ENCODE data around the gene MAML3. TPM values are rescaled to one million over a fixed set of nuclear protein-coding genes. Genes with fewer than 3 reads are reported as not detected.

The MAML3 gene
- total RNA-seq, 2 donors from 2014 or later: 29.2 to 32.2 TPM

DNA sequence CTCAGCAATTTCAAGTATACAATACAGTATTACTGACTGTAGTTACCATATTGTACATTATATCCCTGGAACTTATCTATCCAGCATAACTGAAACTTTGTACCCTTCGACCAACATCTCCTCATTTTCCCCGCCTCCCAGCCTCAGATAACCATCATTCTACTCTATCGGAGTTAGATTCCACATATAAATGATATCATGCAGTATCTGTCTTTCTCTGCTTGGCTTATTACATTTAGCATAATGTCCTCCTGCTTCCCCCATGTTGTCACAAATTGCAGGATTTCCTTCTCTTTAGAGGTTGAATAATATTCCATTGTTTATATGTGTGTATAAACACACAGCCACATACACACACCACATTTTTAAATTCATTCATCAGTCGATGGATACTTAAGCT lies 218.1 kb downstream of the MAML3 start:
- Histone ChIP-seq H3K4me1 (ENCODE audit: control insufficient read depth, insufficient read depth, low read length) (peaks cover 12% of the 10 kb centered on the region), H3K9me3 (ENCODE audit: control insufficient read depth, low read length) (no peaks in the 10 kb centered on the region), H3K27me3 (ENCODE audit: control insufficient read depth, insufficient read depth, low read length, poor library complexity, severe bottlenecking) (no peaks in the 10 kb centered on the region), H3K27ac (ENCODE audit: low read depth, low read length) (no peak overlapping the region), H3K36me3 (ENCODE audit: control insufficient read depth, insufficient read depth, low read length) (peaks cover 4% of the 10 kb centered on the region), H3K4me3 (ENCODE audit: low read length) (no peak overlapping the region), H3K9ac (ENCODE audit: extremely low read depth, low read length, poor library complexity, severe bottlenecking) (no peak overlapping the region)
- TF ChIP-seq, protein P1, sequence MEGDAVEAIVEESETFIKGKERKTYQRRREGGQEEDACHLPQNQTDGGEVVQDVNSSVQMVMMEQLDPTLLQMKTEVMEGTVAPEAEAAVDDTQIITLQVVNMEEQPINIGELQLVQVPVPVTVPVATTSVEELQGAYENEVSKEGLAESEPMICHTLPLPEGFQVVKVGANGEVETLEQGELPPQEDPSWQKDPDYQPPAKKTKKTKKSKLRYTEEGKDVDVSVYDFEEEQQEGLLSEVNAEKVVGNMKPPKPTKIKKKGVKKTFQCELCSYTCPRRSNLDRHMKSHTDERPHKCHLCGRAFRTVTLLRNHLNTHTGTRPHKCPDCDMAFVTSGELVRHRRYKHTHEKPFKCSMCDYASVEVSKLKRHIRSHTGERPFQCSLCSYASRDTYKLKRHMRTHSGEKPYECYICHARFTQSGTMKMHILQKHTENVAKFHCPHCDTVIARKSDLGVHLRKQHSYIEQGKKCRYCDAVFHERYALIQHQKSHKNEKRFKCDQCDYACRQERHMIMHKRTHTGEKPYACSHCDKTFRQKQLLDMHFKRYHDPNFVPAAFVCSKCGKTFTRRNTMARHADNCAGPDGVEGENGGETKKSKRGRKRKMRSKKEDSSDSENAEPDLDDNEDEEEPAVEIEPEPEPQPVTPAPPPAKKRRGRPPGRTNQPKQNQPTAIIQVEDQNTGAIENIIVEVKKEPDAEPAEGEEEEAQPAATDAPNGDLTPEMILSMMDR (conservative IDR thresholded peaks at IDR 0.05): no peak
- no peak overlapping the region for H3K27ac Mint-ChIP-seq
- H3K4me1 Mint-ChIP-seq: peaks cover 33% of the 10 kb centered on the region
- H3K4me3 Mint-ChIP-seq: no peak overlapping the region
- no peaks in the 10 kb centered on the region for H3K9me3 Mint-ChIP-seq
- no peaks in the 10 kb centered on the region for H3K36me3 Mint-ChIP-seq (ENCODE audit: low read depth)
- no peaks in the 10 kb centered on the region for H3K27me3 Mint-ChIP-seq (ENCODE audit: insufficient read depth)
- no peak for DNase-seq
- 98 to 100% methylated on average over 2 to 4 of the region's 4 CpGs for WGBS, 2 experiments (ENCODE audit: insufficient coverage in 1 of 2, insufficient read length in 1 of 2)

DNA sequence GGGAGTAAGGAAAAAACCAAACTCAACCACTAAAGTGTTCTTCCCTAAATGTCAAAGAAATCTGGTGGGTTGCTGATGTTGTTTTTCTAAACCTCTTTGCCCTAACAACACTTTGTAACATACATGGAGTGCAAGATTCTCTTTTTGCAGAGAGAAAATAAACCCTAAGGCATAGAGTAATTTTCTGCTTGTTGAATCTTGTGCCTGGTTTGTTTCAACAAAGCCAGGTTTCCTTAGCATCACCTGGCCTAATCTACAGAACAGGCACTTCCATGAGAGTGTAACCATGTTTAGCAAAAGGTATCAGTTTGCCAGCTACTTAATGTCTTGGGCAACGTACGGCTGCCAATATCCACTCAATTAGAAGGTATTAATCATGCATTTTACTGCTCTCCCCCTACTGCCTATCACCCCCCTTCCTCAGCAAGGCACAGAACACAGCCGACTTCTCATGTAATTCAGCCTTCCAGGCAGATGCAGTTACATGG lies 219.2 kb downstream of the MAML3 start:
- Histone ChIP-seq H3K27ac (ENCODE audit: low read depth, low read length) (peak overlapping the region; percentile 59), H3K9ac (ENCODE audit: extremely low read depth, low read length, poor library complexity, severe bottlenecking) (no peak overlapping the region), H3K9me3 (ENCODE audit: control insufficient read depth, low read length) (no peaks in the 10 kb centered on the region), H3K27me3 (ENCODE audit: control insufficient read depth, insufficient read depth, low read length, poor library complexity, severe bottlenecking) (no peaks in the 10 kb centered on the region), H3K36me3 (ENCODE audit: control insufficient read depth, insufficient read depth, low read length) (no peaks in the 10 kb centered on the region), H3K4me3 (ENCODE audit: low read length) (no peak overlapping the region), H3K4me1 (ENCODE audit: control insufficient read depth, insufficient read depth, low read length) (peaks cover 12% of the 10 kb centered on the region)
- Mint-ChIP-seq H3K4me3 (no peak overlapping the region), H3K27me3 (ENCODE audit: insufficient read depth) (no peaks in the 10 kb centered on the region), H3K36me3 (ENCODE audit: low read depth) (no peaks in the 10 kb centered on the region), H3K4me1 (peaks cover 33% of the 10 kb centered on the region), H3K27ac (no peak overlapping the region), H3K9me3 (no peaks in the 10 kb centered on the region)
- TF ChIP-seq, protein P1 (conservative IDR thresholded peaks at IDR 0.05): no peak
- 77 to 92% methylated on average over 3 of the region's 3 CpGs for WGBS, 2 experiments (ENCODE audit: insufficient coverage in 1 of 2, insufficient read length in 1 of 2)
- no peak for DNase-seq

DNA sequence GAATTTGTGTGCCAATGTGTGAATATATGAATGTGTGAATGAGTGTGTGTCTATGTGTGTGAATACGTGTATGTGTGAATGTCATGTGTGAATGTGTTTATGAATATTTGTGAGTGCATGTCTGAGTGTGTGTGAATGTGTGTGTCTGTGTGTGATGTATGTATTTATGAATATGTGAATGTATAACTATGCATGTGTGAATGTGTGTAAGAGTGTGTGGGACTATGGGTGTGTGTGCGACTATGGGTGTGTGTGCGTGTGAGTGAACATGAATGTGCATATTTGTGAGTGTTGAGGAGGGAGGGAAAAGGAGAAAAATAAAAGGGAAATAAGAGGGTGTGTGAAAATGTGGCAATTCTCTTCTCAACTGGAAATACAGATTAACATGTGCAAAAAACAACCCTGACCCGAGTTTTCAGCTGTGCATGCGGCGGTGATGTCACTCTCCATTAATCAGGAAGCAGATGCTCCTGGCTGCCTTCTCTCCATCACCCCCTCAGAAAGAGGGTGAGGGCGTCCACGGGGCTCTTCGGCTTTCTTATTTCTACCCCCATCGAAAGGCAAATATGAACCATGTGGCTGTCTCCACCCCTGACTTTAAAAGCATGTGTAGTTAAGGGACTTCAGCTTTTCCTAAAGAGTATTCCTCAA lies 219.8 kb downstream of the MAML3 start:
- no peak for DNase-seq
- H3K27ac Mint-ChIP-seq: no peak overlapping the region
- H3K36me3 ChIP-seq (ENCODE audit: control insufficient read depth, insufficient read depth, low read length): no peaks in the 10 kb centered on the region
- no peaks in the 10 kb centered on the region for H3K27me3 Mint-ChIP-seq (ENCODE audit: insufficient read depth)
- peaks cover 33% of the 10 kb centered on the region for H3K4me1 Mint-ChIP-seq
- H3K4me3 Mint-ChIP-seq: no peak overlapping the region
- no peaks in the 10 kb centered on the region for H3K9me3 Mint-ChIP-seq
- H3K4me3 ChIP-seq (ENCODE audit: low read length): no peak overlapping the region
- H3K27ac ChIP-seq (ENCODE audit: low read depth, low read length): peak overlapping the region; percentile 59
- no peaks in the 10 kb centered on the region for H3K9me3 ChIP-seq (ENCODE audit: control insufficient read depth, low read length)
- H3K4me1 ChIP-seq (ENCODE audit: control insufficient read depth, insufficient read depth, low read length): peaks cover 12% of the 10 kb centered on the region
- H3K27me3 ChIP-seq (ENCODE audit: control insufficient read depth, insufficient read depth, low read length, poor library complexity, severe bottlenecking): no peaks in the 10 kb centered on the region
- 85 to 90% methylated on average over 6 to 10 of the region's 10 CpGs for WGBS, 2 experiments (ENCODE audit: insufficient coverage in 1 of 2, insufficient read length in 1 of 2)
- TF ChIP-seq, protein P1 (conservative IDR thresholded peaks at IDR 0.05): no peak
- H3K9ac ChIP-seq (ENCODE audit: extremely low read depth, low read length, poor library complexity, severe bottlenecking): no peak overlapping the region
- H3K36me3 Mint-ChIP-seq (ENCODE audit: low read depth): no peaks in the 10 kb centered on the region
